GM12878 (cell line): ENCODE results near the gene DERL2. TPM values are rescaled to one million over a fixed set of nuclear protein-coding genes. Genes with fewer than 3 reads are reported as not detected.

Experiments
- ATAC-seq: fragments of 200-7000 bp; cut with Tn5 transposase; 3 replicates; pipeline ENCODE4 v1.9.1; 2020; ENCODE audit warnings: mild to moderate bottlenecking, moderate library complexity
- BruUV-seq: library from RNA; stranded (reverse); fragments of 400-500 nt; replicated peaks from 2 replicates; lab custom pipeline; 2021; lab: Mats Ljungman, UMichigan
- CTCF ChIA-PET: fragments of 300-600 bp; sonication (Branson Sonifier 250); formaldehyde crosslinking; extraction: SDS; loops from one replicate; lab custom pipeline; 2021; ENCODE audit warnings: inconsistent platforms; lab: Yijun Ruan, JAX
- POLR2A ChIA-PET: fragments of 350-600 bp; formaldehyde crosslinking; extraction: SDS; loops from one replicate; lab custom pipeline; 2021; ENCODE audit warnings: inconsistent platforms; lab: Charles Lee
- RAD21 ChIA-PET: fragments of 300-600 bp; sonication (Branson Sonifier 250); formaldehyde crosslinking; loops from one replicate; lab custom pipeline; 2023; ENCODE audit warnings: antibody characterized with exemption; ENCODE audit not compliant: unreplicated experiment; lab: Charles Lee
- SMC1A ChIA-PET: fragments of 300-600 bp; sonication (Branson Sonifier 250); formaldehyde crosslinking; loops from one replicate; lab custom pipeline; 2023; ENCODE audit not compliant: unreplicated experiment, uncharacterized antibody; lab: Charles Lee
- DNase-seq: peaks from one replicate; pipeline ENCODE4 v3.0.0-alpha.2; 2011; ENCODE audit warnings: low read depth, low spot score
- FAIRE-seq: peaks from 3 replicates; lab custom pipeline; 2011; peaks lifted over from hg19 to GRCh38; lab: Jason Lieb, UNC
- H2AFZ ChIP-seq: 2 replicates; pipeline ENCODE4 v1.6.0; 2011; ENCODE audit warnings: low read depth, low read length, control low read depth; ENCODE audit not compliant: control insufficient read depth
- H3K27ac ChIP-seq: 2 replicates; pipeline ENCODE4 v1.5.1; 2011; ENCODE audit warnings: control low read depth; ENCODE audit not compliant: control insufficient read depth, insufficient read depth
- H3K27me3 ChIP-seq, 2 experiments: replicated peaks in 1 of 2; 2 replicates each; pipeline versions ENCODE4 v1.6.0 to v1.6.1; 2011; ENCODE audit warnings: low read length in 1 of 2; ENCODE audit not compliant: control insufficient read depth in 2 of 2, insufficient read depth in 2 of 2
- H3K36me3 ChIP-seq, 2 experiments: 2 replicates each; pipeline ENCODE4 v1.5.1; 2011; ENCODE audit warnings: low read length in 1 of 2; ENCODE audit not compliant: control insufficient read depth in 2 of 2, insufficient read depth in 2 of 2
- H3K4me1 ChIP-seq: 2 replicates; pipeline ENCODE4 v1.6.1; 2011; ENCODE audit warnings: mild to moderate bottlenecking, low read length, moderate library complexity, mixed read lengths; ENCODE audit not compliant: control insufficient read depth, insufficient read depth
- H3K4me2 ChIP-seq: 2 replicates; pipeline ENCODE4 v1.6.0; 2011; ENCODE audit warnings: control low read depth; ENCODE audit not compliant: control insufficient read depth, insufficient read depth
- H3K4me3 ChIP-seq: fragments of 200-600 bp; sonication (generic); 2 replicates; pipeline ENCODE4 v1.5.1; 2016
- H3K79me2 ChIP-seq: 2 replicates; pipeline ENCODE4 v1.6.0; 2011; ENCODE audit warnings: low read length; ENCODE audit not compliant: control insufficient read depth, insufficient read depth
- H3K9ac ChIP-seq: 2 replicates; pipeline ENCODE4 v1.8.0; 2011; ENCODE audit warnings: low read length, control low read depth, mixed read lengths; ENCODE audit not compliant: control insufficient read depth, insufficient read depth
- H3K9me3 ChIP-seq: replicated peaks from 3 replicates; pipeline ENCODE4 v1.5.1; 2011; ENCODE audit warnings: mild to moderate bottlenecking, low read length; ENCODE audit not compliant: control insufficient read depth, insufficient read depth
- H4K20me1 ChIP-seq: 2 replicates; pipeline ENCODE4 v1.6.0; 2011; ENCODE audit not compliant: control insufficient read depth, insufficient read depth
- ATF3 ChIP-seq: IDR thresholded peaks from 2 replicates; pipeline ENCODE4 v1.6.1; 2011; ENCODE audit warnings: low read depth, mild to moderate bottlenecking, low read length, moderate library complexity, borderline replicate concordance; ENCODE audit errors: extremely low read depth
- CBFB ChIP-seq: IDR thresholded peaks from 2 replicates; pipeline ENCODE4 v1.6.1; 2016; ENCODE audit warnings: antibody characterized with exemption, low read depth
- CTCF ChIP-seq, 3 experiments: IDR thresholded peaks in 2 of 3; conservative IDR thresholded peaks in 1 of 3; 2 replicates each; pipeline ENCODE4 v1.5.1; 2011; ENCODE audit warnings: low read depth in 3 of 3, low read length in 3 of 3, mild to moderate bottlenecking in 3 of 3, control low read depth in 2 of 3, moderate library complexity in 2 of 3, inconsistent platforms in 1 of 3, mixed read lengths in 1 of 3; ENCODE audit not compliant: control insufficient read depth in 2 of 3, insufficient read depth in 1 of 3; ENCODE audit errors: extremely low read depth in 1 of 3
- EGR1 ChIP-seq, 2 experiments: IDR thresholded peaks; 1 replicate in 1 of 2; 2 replicates in 1 of 2; pipeline ENCODE4 v1.6.1; 2011 to 2012; ENCODE audit warnings: low read depth in 2 of 2, low read length in 2 of 2, borderline replicate concordance in 1 of 2, mild to moderate bottlenecking in 1 of 2, moderate library complexity in 1 of 2
- ETV6 ChIP-seq, 2 experiments: fragments of 450-650 bp in 1 of 2; IDR thresholded peaks in 1 of 2; conservative IDR thresholded peaks in 1 of 2; 2 replicates each; pipeline ENCODE4 v1.6.1; 2014; ENCODE audit warnings: antibody characterized with exemption in 1 of 2, borderline replicate concordance in 1 of 2, low read depth in 1 of 2, mild to moderate bottlenecking in 1 of 2, moderate library complexity in 1 of 2
- IKZF1 ChIP-seq: fragments of 450-650 bp; conservative IDR thresholded peaks from 2 replicates; pipeline ENCODE4 v1.6.1; 2017; ENCODE audit warnings: antibody characterized with exemption, mild to moderate bottlenecking
- IRF4 ChIP-seq: IDR thresholded peaks from 2 replicates; pipeline ENCODE4 v1.6.1; 2011; ENCODE audit warnings: low read depth, low read length
- NFYB ChIP-seq: IDR thresholded peaks from 2 replicates; pipeline ENCODE4 v1.6.1; 2011; ENCODE audit warnings: low read depth, mild to moderate bottlenecking, low read length, improper control_type of control experiment, moderate library complexity; ENCODE audit not compliant: insufficient read depth
- PAX5 ChIP-seq: IDR thresholded peaks from 2 replicates; pipeline ENCODE4 v1.6.1; 2011; ENCODE audit warnings: low read depth, low read length, borderline replicate concordance
- RELA ChIP-seq: fragments of 450-650 bp; IDR thresholded peaks from 2 replicates; pipeline ENCODE4 v1.8.0; 2014; ENCODE audit warnings: borderline replicate concordance; ENCODE audit not compliant: partially characterized antibody
- WGBS: methylation state at CpG from one replicate; pipeline ENCODE4 v1.1.6; 2016; ENCODE audit warnings: low lambda C conversion rate; ENCODE audit not compliant: insufficient replicate concordance, insufficient coverage; ENCODE audit errors: missing lambda C conversion rate; 5-methylcytosine and 5-hydroxymethylcytosine counted together
- in situ Hi-C: fragments of 300-500 bp; cut with MboI; formaldehyde crosslinking; loops from 9 replicates; pipeline ENCODE4 v1.14.3; 2018; ENCODE audit warnings: mixed read lengths
- intact Hi-C: fragments of 100-400 bp; cut with micrococcal nuclease; formaldehyde crosslinking; loops from one replicate; pipeline ENCODE4 v1.14.2; 2022; ENCODE audit not compliant: unreplicated experiment
- polyA plus RNA-seq, 11 experiments: library from polyadenylated mRNA; depleted of rRNA in 4 of 11; unstranded in 6 of 11; stranded (reverse) in 5 of 11; fragments of >200 nt; fragmentation: Nextera tagmentation in 4 of 11; fragmentation: Illumina TruSeq in 1 of 11; extraction: Ambion mirVana in 4 of 11; extraction: Trizol in 1 of 11; gene quantifications; 1 replicate in 1 of 11; 2 replicates in 10 of 11; pipeline versions ENCODE4 v1.2.1 to v1.2.3, GENCODE V29; 2011 to 2016; ENCODE audit warnings: inconsistent platforms in 2 of 11, missing spikeins in 2 of 11, low read depth in 1 of 11
- total RNA-seq, 4 experiments: library from RNA; depleted of rRNA in 3 of 4; stranded (reverse); fragments of >200 nt in 3 of 4; fragmentation: Illumina TruSeq in 1 of 4; extraction: Trizol in 1 of 4; gene quantifications; 2 replicates each; pipeline versions ENCODE4 v1.2.1 to v1.2.3, GENCODE V29; 2013 to 2021

Gene DERL2
- total and polyA plus RNA-seq, 10 of the 15 experiments (the other 5 are each of a cell fraction or from before 2014, with no cell fraction given), result 40.5 to 236 (median 69.3) TPM

- Histone ChIP-seq H3K4me2 (no peak overlapping the region), H3K4me3 (no peak overlapping the region), H3K9ac (no peak overlapping the region), H4K20me1 (no peaks in the 10 kb centered on the region; the same call in 1 of the 2 replicates), H3K9me3 (no peaks in the 10 kb centered on the region), H3K79me2 (peaks cover 16% of the 10 kb centered on the region), H3K36me3 (peaks cover 7 to 21% of the 10 kb centered on the region in 2 experiments), H3K27ac (no peak overlapping the region), H2AFZ (no peak overlapping the region), H3K27me3 (no peaks in the 10 kb centered on the region), H3K4me1 (peaks cover 4% of the 10 kb centered on the region; the same call in 1 of the 2 replicates)
- DNase-seq (no peak), ATAC-seq (no peak), FAIRE-seq (no peak)
- ChIA-PET POLR2A (no interaction called here), SMC1A (no interaction called here), CTCF (interaction anchor here (0.7 to 2.2 kb wide), 2 partner anchors 14 to 41 kb away, joined by 4 to 7 read pairs; partner anchors contain the start of gene C1QBP), RAD21 (no interaction called here)
- 97% methylated on average over 3 of the region's 3 CpGs for WGBS
- intact Hi-C loops, result no loop called here
- in situ Hi-C loops, result no loop called here
- TF ChIP-seq NFYB, result no peak
- TF ChIP-seq EGR1 (IDR thresholded peaks at IDR 0.05; ENCODE audit: borderline replicate concordance in 1 of 2, low read depth in 2 of 2, low read length in 2 of 2), result no peak
- TF ChIP-seq PAX5, result no peak
- TF ChIP-seq CTCF (IDR thresholded peaks at IDR 0.05 in 2 of 3, conservative IDR thresholded peaks at IDR 0.05 in 1 of 3; ENCODE audit: control insufficient read depth in 2 of 3, extremely low read depth in 1 of 3, insufficient read depth in 1 of 3, low read depth in 3 of 3, low read length in 3 of 3), result no peak
- no peak for TF ChIP-seq CBFB
- TF ChIP-seq IKZF1, result no peak
- TF ChIP-seq ETV6 (conservative IDR thresholded peaks at IDR 0.05 in 1 of 2, IDR thresholded peaks at IDR 0.05 in 1 of 2; ENCODE audit: borderline replicate concordance in 1 of 2, low read depth in 1 of 2), result no peak
- no peak for TF ChIP-seq RELA
- TF ChIP-seq ATF3, result no peak
- no peak for TF ChIP-seq IRF4
- no TSS peak for BruUV-seq
Measured at GRCh38 chr17:5425826-5426225, 60.2 kb downstream of the DERL2 start.
